AG04450 (cell line): ENCODE data around the gene JPH2. TPM values are rescaled to one million over a fixed set of nuclear protein-coding genes. Genes with fewer than 3 reads are reported as not detected.

Source experiments
- CTCF ChIA-PET: fragments of 300-600, 350-600 bp; formaldehyde crosslinking; extraction: SDS; loops from one replicate; lab custom pipeline; 2022; ENCODE audit warnings: antibody characterized with exemption, inconsistent platforms; lab: Charles Lee
- POLR2A ChIA-PET: fragments of 350-600 bp; formaldehyde crosslinking; extraction: SDS; loops from one replicate; lab custom pipeline; 2021; ENCODE audit warnings: antibody characterized with exemption, inconsistent platforms; lab: Yijun Ruan, JAX
- DNase-seq: peaks from one replicate; pipeline ENCODE4 v3.0.0-alpha.2; 2011; ENCODE audit warnings: low read depth, low spot score
- H3K27ac ChIP-seq: one replicate; pipeline ENCODE4 v1.5.1; 2012; ENCODE audit warnings: low read depth, low read length, control low read depth
- H3K27me3 ChIP-seq: one replicate; pipeline ENCODE4 v1.6.0; 2012; ENCODE audit warnings: low read length; ENCODE audit not compliant: control insufficient read depth, insufficient read depth
- H3K4me3 ChIP-seq: 2 replicates; pipeline ENCODE4 v1.5.1; 2011; ENCODE audit warnings: mild to moderate bottlenecking, low read depth, low read length, control low read depth
- H3K9me3 ChIP-seq: 2 replicates; pipeline ENCODE4 v1.5.1; 2012; ENCODE audit warnings: low read length; ENCODE audit not compliant: control insufficient read depth, insufficient read depth
- CTCF ChIP-seq: IDR thresholded peaks from 2 replicates; pipeline ENCODE4 v1.5.1; 2011; ENCODE audit warnings: low read depth, low read length, control low read depth, inconsistent platforms
- polyA plus RNA-seq: library from polyadenylated mRNA; depleted of rRNA; stranded (reverse); fragments of >200 nt; gene quantifications from 2 replicates; pipeline ENCODE4 v1.2.3, GENCODE V29; 2011

The JPH2 gene
- polyA plus RNA-seq, 1 experiment: 1.3 TPM

DNA sequence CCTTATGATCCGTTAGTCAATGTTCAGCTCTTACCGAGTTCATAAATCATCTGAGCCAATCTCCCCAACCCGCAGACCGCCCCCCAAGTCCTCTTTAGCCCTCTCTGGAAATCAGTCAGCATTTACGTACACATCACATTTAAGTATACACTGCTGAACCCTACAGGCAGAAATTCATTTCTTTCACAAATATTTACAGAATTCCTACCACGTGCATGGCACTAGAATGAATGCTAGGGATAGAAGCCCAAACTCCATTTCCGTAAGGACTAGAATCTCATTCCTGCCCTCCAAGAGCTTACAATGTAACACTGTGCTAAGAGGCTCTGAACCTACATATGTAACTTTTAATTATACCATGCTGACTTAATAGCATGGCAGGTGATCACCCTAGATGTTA lies 21.8 kb upstream of the JPH2 start:
- CTCF ChIA-PET: interaction anchor here (0.7 to 1.6 kb wide), 9 partner anchors 8 to 92 kb away, joined by 3 to 10 read pairs (median 4); no protein-coding TSS in a partner anchor
- POLR2A ChIA-PET: interaction anchor here (0.9 kb wide), 1 partner anchor 483 kb away, joined by 3 read pairs; no protein-coding TSS in a partner anchor
- H3K27ac ChIP-seq: no peak overlapping the region

DNA sequence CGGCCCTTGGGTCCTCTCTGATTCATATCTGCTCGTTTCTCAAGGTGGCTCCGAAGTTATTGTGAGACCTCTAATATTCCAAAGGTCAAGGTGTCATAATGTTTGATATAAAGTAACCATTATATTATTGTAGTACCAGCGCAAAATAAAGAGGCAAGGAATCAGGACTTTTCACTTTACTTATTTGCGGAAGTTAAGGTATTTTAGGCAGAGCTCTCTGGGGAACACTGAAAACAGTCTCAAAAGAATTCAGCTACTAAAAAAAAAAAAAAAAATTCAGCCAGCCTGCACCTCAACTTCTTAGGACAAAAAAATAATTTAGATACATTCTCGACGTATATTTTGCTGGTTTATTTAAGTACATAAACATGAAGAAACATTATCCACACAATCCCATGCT lies 21.2 kb upstream of the JPH2 start:
- no peaks in the 10 kb centered on the region for H3K9me3 ChIP-seq
- POLR2A ChIA-PET: interaction anchor here (0.7 to 0.9 kb wide), 2 partner anchors 274 to 483 kb away, joined by 3 to 4 read pairs; no protein-coding TSS in a partner anchor
- H3K27ac ChIP-seq: no peak overlapping the region
- no peak for DNase-seq
- CTCF ChIA-PET: interaction anchor here (0.6 to 1.6 kb wide), 11 partner anchors 9 to 237 kb away, joined by 3 to 10 read pairs (median 4); no protein-coding TSS in a partner anchor
- peak overlapping the region; percentile 95 for H3K4me3 ChIP-seq
- TF ChIP-seq CTCF: no peak
- no peaks in the 10 kb centered on the region for H3K27me3 ChIP-seq

More for the DNA sequence above, 21.8 kb upstream of the JPH2 start:
- peak; percentile 24; the same call in 1 of the 2 replicates for TF ChIP-seq CTCF
- DNase-seq: no peak
- Histone ChIP-seq H3K4me3 (peak overlapping the region; percentile 95), H3K27me3 (no peaks in the 10 kb centered on the region), H3K9me3 (no peaks in the 10 kb centered on the region)

- ChIA-PET POLR2A (no interaction called here), CTCF (interaction anchor here (1.7 to 1.9 kb wide), 2 partner anchors 10 to 17 kb away, joined by 6 to 7 read pairs; no protein-coding TSS in a partner anchor)
- no peak overlapping the region for H3K4me3 ChIP-seq
- H3K27ac ChIP-seq: no peak overlapping the region
- DNase-seq: no peak
- TF ChIP-seq CTCF: no peak
- H3K9me3 ChIP-seq: no peaks in the 10 kb centered on the region
- H3K27me3 ChIP-seq: no peaks in the 10 kb centered on the region
Observed at GRCh38 chr20:44207126-44207723, 20.2 kb upstream of the JPH2 start.

- ChIA-PET CTCF (interaction anchor here (1.7 to 1.9 kb wide), 2 partner anchors 11 to 16 kb away, joined by 6 to 7 read pairs; no protein-coding TSS in a partner anchor), POLR2A (no interaction called here)
- TF ChIP-seq CTCF: no peak
- DNase-seq: no peak
- Histone ChIP-seq H3K27me3 (no peaks in the 10 kb centered on the region), H3K4me3 (no peak overlapping the region), H3K9me3 (no peaks in the 10 kb centered on the region), H3K27ac (no peak overlapping the region)
Observed at GRCh38 chr20:44206132-44206531, 19.1 kb upstream of the JPH2 start.

DNA sequence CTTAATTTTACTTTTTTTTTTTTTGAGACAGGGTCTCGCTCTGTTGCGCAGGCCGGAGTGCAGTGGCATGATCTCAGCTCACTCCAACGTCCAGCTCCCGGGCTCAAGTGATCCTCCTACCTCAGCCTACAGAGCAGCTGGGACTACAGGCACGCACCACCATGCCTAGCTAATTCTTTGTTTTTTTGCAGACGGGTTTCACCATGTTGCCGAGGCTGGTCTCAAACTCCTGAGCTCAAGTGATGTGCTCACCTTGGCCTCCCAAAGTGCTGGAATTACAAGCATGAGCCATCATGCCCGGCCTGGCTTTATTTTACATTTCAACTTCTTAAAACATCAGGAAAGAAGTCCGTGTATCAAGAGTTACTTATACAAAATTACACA lies 17.8 kb upstream of the JPH2 start:
- CTCF ChIA-PET: interaction anchor here (2.0 kb wide), 1 partner anchor 88 kb away, joined by 4 read pairs; no protein-coding TSS in a partner anchor
- Histone ChIP-seq H3K9me3 (no peaks in the 10 kb centered on the region), H3K27ac (peak overlapping the region; percentile 88), H3K27me3 (no peaks in the 10 kb centered on the region), H3K4me3 (no peak overlapping the region)
- POLR2A ChIA-PET: no interaction called here
- DNase-seq: no peak
- TF ChIP-seq CTCF: no peak
